IgD-negative memory B cell (primary cell): ENCODE results near the gene ACTG2. TPM values are rescaled to one million over a fixed set of nuclear protein-coding genes. Genes with fewer than 3 reads are reported as not detected.

Experiments used
- H3K27ac Mint-ChIP-seq, 3 donors: one replicate each; pipeline ENCODE4 v1.8.0; 2020 to 2022; ENCODE audit warnings: mild to moderate bottlenecking in 3 of 3, mixed read lengths in 3 of 3, moderate library complexity in 1 of 3
- H3K27me3 Mint-ChIP-seq: one replicate; pipeline ENCODE4 v1.8.0; 2021; ENCODE audit warnings: mixed read lengths
- H3K36me3 Mint-ChIP-seq: one replicate; pipeline ENCODE4 v1.8.0; 2020; ENCODE audit warnings: mild to moderate bottlenecking, mixed read lengths
- H3K4me1 Mint-ChIP-seq, 3 donors: one replicate each; pipeline ENCODE4 v1.8.0; 2020 to 2022; ENCODE audit warnings: mixed read lengths in 3 of 3, mild to moderate bottlenecking in 1 of 3
- H3K4me3 Mint-ChIP-seq, 4 donors: one replicate each; pipeline ENCODE4 v1.8.0; 2020 to 2022; ENCODE audit warnings: mild to moderate bottlenecking in 4 of 4, mixed read lengths in 4 of 4, moderate library complexity in 3 of 4
- H3K9me3 Mint-ChIP-seq, 3 donors: one replicate each; pipeline ENCODE4 v1.8.0; 2020 to 2021; ENCODE audit warnings: mixed read lengths in 3 of 3, mild to moderate bottlenecking in 1 of 3
- polyA plus RNA-seq: library from polyadenylated mRNA; unstranded; fragments of 300-500 nt; fragmentation: Illumina TruSeq; gene quantifications from one replicate; pipeline ENCODE4 v1.2.3, GENCODE V29; 2021

The ACTG2 gene
- polyA plus RNA-seq, 1 donor from 2014 or later, result not detected

- peaks cover 9 to 30% (median 13%) of the 10 kb centered on the region in 3 donors for H3K4me1 Mint-ChIP-seq
- no peaks in the 10 kb centered on the region for H3K27me3 Mint-ChIP-seq
- no peak overlapping the region for H3K27ac Mint-ChIP-seq
- peaks cover 9% of the 10 kb centered on the region for H3K36me3 Mint-ChIP-seq
- no peak overlapping the region for H3K4me3 Mint-ChIP-seq
- no peaks in the 10 kb centered on the region for H3K9me3 Mint-ChIP-seq
These were observed 57.0 kb downstream of the ACTG2 start for GRCh38 chr2:73949802-73950201.

- H3K9me3 Mint-ChIP-seq, result no peaks in the 10 kb centered on the region
- peaks cover 9% of the 10 kb centered on the region for H3K36me3 Mint-ChIP-seq
- peak overlapping the region in 1 of 3 donors; percentile 4 for H3K27ac Mint-ChIP-seq
- H3K4me1 Mint-ChIP-seq, result peaks cover 5 to 15% (median 14%) of the 10 kb centered on the region in 3 donors
- H3K27me3 Mint-ChIP-seq, result no peaks in the 10 kb centered on the region
- peak overlapping the region in 1 of 4 donors; percentile 34 for H3K4me3 Mint-ChIP-seq
These were observed 60.0 kb downstream of the ACTG2 start for GRCh38 chr2:73952499-73953446.

GRCh38 chr2:73956218-73956865 lies 63.5 kb downstream of the ACTG2 start:
- Mint-ChIP-seq H3K4me1 (peaks cover 0 to 8% (median 3%) of the 10 kb centered on the region in 3 donors), H3K4me3 (no peak overlapping the region)

GRCh38 chr2:73961274-73961673 lies 68.5 kb downstream of the ACTG2 start:
- Mint-ChIP-seq H3K4me3 (no peak overlapping the region), H3K36me3 (peaks cover 20% of the 10 kb centered on the region), H3K4me1 (peaks cover 5 to 12% (median 7%) of the 10 kb centered on the region in 3 donors), H3K27ac (no peak overlapping the region), H3K27me3 (no peaks in the 10 kb centered on the region), H3K9me3 (peaks cover 0 to 5% (median 2%) of the 10 kb centered on the region in 3 donors)

More at GRCh38 chr2:73956218-73956865, 63.5 kb downstream of the ACTG2 start:
- Mint-ChIP-seq H3K9me3 (no peaks in the 10 kb centered on the region), H3K36me3 (peaks cover 20% of the 10 kb centered on the region), H3K27me3 (no peaks in the 10 kb centered on the region), H3K27ac (peak overlapping the region in 1 of 3 donors; percentile 93)

GRCh38 chr2:73961823-73962615 lies 69.2 kb downstream of the ACTG2 start:
- Mint-ChIP-seq H3K27me3 (no peaks in the 10 kb centered on the region), H3K36me3 (peaks cover 18% of the 10 kb centered on the region), H3K4me1 (peaks cover 5 to 12% (median 7%) of the 10 kb centered on the region in 3 donors), H3K27ac (no peak overlapping the region), H3K9me3 (peaks cover 0 to 5% (median 2%) of the 10 kb centered on the region in 3 donors), H3K4me3 (peak overlapping the region in 1 of 4 donors; percentile 17)

GRCh38 chr2:73962798-73963197 lies 70.0 kb downstream of the ACTG2 start:
- H3K27ac Mint-ChIP-seq, result peak overlapping the region in 1 of 3 donors; percentile 24
- H3K4me1 Mint-ChIP-seq, result peaks cover 5 to 12% (median 7%) of the 10 kb centered on the region in 3 donors
- peaks cover 0 to 5% (median 2%) of the 10 kb centered on the region in 3 donors for H3K9me3 Mint-ChIP-seq
- H3K4me3 Mint-ChIP-seq, result no peak overlapping the region
- no peaks in the 10 kb centered on the region for H3K27me3 Mint-ChIP-seq
- peaks cover 18% of the 10 kb centered on the region for H3K36me3 Mint-ChIP-seq

GRCh38 chr2:73963385-73964120 lies 70.7 kb downstream of the ACTG2 start:
- Mint-ChIP-seq H3K27ac (peak overlapping the region in 2 of 3 donors; percentile 24 to 53), H3K27me3 (no peaks in the 10 kb centered on the region), H3K36me3 (peaks cover 18% of the 10 kb centered on the region), H3K4me3 (peak overlapping the region in 1 of 4 donors; percentile 38), H3K9me3 (peaks cover 0 to 5% (median 2%) of the 10 kb centered on the region in 3 donors), H3K4me1 (peaks cover 6 to 12% (median 7%) of the 10 kb centered on the region in 3 donors)

GRCh38 chr2:73964223-73964622 lies 71.4 kb downstream of the ACTG2 start:
- H3K27me3 Mint-ChIP-seq, result no peaks in the 10 kb centered on the region
- H3K9me3 Mint-ChIP-seq, result peaks cover 0 to 5% (median 2%) of the 10 kb centered on the region in 3 donors
- H3K36me3 Mint-ChIP-seq, result peaks cover 12% of the 10 kb centered on the region
- H3K4me3 Mint-ChIP-seq, result peak overlapping the region in 1 of 4 donors; percentile 17
- peaks cover 7 to 12% (median 9%) of the 10 kb centered on the region in 3 donors for H3K4me1 Mint-ChIP-seq
- H3K27ac Mint-ChIP-seq, result no peak overlapping the region

- Mint-ChIP-seq H3K27me3 (no peaks in the 10 kb centered on the region), H3K9me3 (peaks cover 0 to 5% (median 2%) of the 10 kb centered on the region in 3 donors), H3K36me3 (peaks cover 9% of the 10 kb centered on the region), H3K27ac (no peak overlapping the region), H3K4me1 (peaks cover 10 to 16% (median 14%) of the 10 kb centered on the region in 3 donors), H3K4me3 (no peak overlapping the region)
These were observed 72.2 kb downstream of the ACTG2 start for GRCh38 chr2:73965053-73965452.

GRCh38 chr2:73968357-73968937 lies 75.6 kb downstream of the ACTG2 start:
- peaks cover 2% of the 10 kb centered on the region for H3K36me3 Mint-ChIP-seq
- H3K4me1 Mint-ChIP-seq, result peaks cover 36 to 38% (median 36%) of the 10 kb centered on the region in 3 donors
- H3K27ac Mint-ChIP-seq, result no peak overlapping the region
- no peaks in the 10 kb centered on the region for H3K9me3 Mint-ChIP-seq
- no peak overlapping the region for H3K4me3 Mint-ChIP-seq
- no peaks in the 10 kb centered on the region for H3K27me3 Mint-ChIP-seq

GRCh38 chr2:73969356-73969755 lies 76.5 kb downstream of the ACTG2 start:
- H3K4me1 Mint-ChIP-seq, result peaks cover 29 to 33% (median 31%) of the 10 kb centered on the region in 3 donors
- no peak overlapping the region for H3K27ac Mint-ChIP-seq
- peak overlapping the region in 1 of 4 donors; percentile 45 for H3K4me3 Mint-ChIP-seq
- no peaks in the 10 kb centered on the region for H3K9me3 Mint-ChIP-seq
- no peaks in the 10 kb centered on the region for H3K27me3 Mint-ChIP-seq
- peaks cover 2% of the 10 kb centered on the region for H3K36me3 Mint-ChIP-seq
